H54 (cell line): Measurements from ENCODE around the gene MTIF3.

Experiments
- DNase-seq: peaks from one replicate; pipeline ENCODE4 v3.0.0; 2011; ENCODE audit warnings: low spot score, mixed read lengths; ENCODE audit not compliant: insufficient read length
- FAIRE-seq: peaks from 3 replicates; lab custom pipeline; 2011; peaks lifted over from hg19 to GRCh38; lab: Jason Lieb, UNC
- POLR2A ChIP-seq: IDR thresholded peaks from 2 replicates; pipeline ENCODE4 v1.6.1; 2011; ENCODE audit warnings: low read depth, mild to moderate bottlenecking, low read length

MTIF3 gene

DNA sequence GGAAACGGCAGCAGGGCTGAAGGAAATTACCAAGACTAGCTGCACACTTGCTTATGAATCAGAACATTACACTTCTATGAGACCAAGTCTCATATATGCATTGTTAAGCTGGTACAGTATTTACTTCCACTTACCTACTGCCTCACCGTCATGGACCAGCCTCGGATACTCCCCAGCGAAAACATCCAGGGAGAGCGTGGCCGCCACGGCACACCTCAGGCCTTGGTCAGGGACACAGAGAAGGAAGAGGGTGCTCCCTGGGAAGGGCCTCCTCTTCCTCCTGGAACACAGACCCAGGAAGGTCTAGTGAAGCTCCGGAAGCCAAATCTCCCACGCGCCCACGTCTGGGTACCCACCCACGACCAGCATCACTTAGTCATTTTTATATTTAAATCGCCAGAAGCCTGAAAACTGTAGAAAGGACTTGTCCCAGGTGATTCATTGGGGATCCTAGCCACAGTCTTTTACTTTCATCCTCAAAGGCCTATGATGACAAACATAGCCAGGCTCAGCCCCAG, 24.4 kb upstream of the MTIF3 start:
- no peak for FAIRE-seq
- TF ChIP-seq POLR2A = no peak
- DNase-seq = no peak

- no peak for DNase-seq
- FAIRE-seq = no peak
- TF ChIP-seq POLR2A = no peak
Measured at GRCh38 chr13:27472941-27473340, 22.6 kb upstream of the MTIF3 start.

DNA sequence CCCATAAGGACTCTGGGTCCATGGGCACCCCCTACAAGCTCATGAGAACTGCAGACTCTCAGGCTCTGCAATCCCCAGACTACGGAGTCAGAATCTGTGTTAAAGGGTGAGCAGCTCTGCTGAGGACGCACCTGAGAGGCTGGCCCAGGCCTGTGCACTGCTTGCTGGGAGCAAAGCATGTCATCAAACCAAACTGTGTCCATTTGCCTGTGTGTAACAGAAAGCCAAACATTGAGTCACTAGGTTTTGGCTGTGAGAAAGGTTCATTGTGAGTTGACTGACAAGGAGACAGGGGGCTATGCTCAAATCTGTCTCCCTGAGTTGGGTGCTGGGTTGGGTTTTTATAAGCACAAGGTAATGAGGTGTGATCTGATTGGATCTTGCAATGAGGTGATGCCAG, 22.1 kb upstream of the MTIF3 start:
- FAIRE-seq = no peak
- TF ChIP-seq POLR2A = no peak
- DNase-seq = no peak

DNA sequence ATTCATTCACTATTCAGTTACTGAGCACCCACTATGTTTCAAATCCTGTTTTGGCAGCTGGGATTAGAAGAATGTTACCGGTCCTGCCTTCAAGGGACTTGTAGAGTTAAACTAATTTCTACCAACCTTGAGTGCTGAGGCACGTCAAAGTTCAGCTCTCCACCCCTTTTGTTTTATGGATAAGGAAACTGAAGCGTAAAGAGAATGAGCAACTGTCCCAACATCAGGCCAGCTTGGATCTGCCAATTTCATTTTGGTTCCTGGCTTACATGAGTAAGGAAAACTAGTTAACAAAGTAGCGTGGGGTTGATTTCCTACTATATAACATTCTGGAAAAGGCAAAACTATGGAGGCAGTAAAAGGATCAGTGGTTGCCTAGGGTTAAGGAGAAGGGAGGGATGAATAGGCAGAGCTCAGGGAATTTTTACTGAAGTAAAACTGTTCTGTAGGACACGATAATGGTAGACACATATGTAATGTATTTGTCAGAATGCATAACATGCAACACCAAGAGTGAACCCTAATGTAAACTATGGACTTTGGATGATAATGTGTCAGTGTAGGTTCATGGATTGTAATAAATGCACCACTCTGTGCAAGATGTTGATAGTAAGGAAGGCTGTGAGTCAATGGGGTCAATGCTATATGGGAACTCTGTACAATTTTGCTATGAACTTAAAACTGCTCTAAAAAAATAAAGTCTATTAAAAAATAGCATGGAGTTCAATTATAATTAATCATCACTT, 19.9 kb upstream of the MTIF3 start:
- DNase-seq = no peak
- no peak for TF ChIP-seq POLR2A
- no peak for FAIRE-seq

DNA sequence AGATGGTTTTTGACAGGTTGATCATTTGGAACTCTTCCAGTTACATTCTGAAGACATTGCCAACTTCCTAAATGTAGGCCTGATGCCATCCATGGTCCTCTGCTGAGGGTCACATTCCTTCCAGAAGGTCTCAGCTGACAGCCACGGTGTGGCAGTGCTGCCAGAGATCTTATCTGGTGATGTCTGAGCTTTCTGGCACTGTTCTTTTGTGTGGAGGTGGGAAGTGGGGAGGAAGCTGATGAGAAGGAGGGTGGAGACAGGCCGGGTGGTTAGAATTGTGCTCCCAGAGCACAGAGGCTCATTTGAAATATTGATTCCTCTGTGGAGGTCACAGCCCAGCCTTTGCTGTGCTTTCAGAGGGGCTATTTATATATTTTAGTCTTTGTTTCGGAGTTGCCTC, 16.1 kb upstream of the MTIF3 start:
- TF ChIP-seq POLR2A = no peak
- DNase-seq (no peak), FAIRE-seq (no peak)

DNA sequence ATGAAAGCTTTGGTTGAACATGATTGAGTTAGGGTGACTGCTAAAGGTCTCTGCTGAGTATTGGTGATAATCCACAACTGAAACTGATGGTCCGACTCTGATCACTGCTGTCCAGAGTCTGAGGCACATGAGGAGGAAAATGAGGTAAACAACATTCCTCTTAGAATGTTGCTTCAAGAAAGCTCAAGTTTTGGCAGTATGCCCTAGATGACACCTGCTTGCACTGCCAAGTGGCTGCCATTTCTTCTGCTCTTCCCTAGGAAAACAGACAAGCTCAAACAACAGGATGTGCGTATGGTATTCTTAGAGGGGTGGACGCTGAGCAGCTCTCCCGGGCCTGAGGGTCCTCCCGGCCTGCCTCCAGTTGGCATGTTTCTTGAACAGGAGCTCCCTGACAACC, 15.2 kb upstream of the MTIF3 start:
- TF ChIP-seq POLR2A = no peak
- DNase-seq (no peak), FAIRE-seq (no peak)

- DNase-seq = no peak
- no peak for FAIRE-seq
- TF ChIP-seq POLR2A = no peak
Measured at GRCh38 chr13:27463500-27463899, 13.1 kb upstream of the MTIF3 start.

DNA sequence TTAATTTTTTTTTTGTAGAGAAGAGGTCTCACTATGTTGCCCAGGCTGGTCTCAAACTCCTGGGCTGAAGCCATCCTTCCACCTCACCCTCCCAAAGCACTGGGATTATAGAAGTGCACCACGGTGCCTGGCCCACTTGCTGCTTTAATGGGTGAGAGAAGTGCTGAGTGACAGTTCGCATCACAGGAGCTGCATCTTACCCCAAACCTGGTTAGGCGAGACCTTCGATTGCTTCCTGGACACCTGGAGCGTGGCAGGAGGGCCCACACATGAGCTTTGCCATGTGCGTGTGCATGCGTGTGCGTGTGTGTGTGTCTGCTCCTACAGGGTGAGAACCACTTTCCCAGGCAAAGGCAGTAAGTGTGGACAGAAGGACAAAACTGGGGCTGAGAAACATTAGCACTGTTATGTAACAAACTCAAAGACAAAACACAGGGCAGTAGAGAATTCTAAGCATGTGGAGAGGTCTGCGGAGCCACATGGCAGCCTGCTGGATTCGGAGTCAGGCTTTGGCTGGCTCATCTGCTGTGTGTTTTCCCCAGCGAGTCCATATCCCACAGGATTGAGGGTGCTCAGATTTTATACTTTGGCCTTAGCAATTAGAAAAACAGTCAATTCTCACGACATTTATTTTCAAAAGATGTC, 11.7 kb upstream of the MTIF3 start:
- FAIRE-seq (no peak), DNase-seq (no peak)
- no peak for TF ChIP-seq POLR2A

DNA sequence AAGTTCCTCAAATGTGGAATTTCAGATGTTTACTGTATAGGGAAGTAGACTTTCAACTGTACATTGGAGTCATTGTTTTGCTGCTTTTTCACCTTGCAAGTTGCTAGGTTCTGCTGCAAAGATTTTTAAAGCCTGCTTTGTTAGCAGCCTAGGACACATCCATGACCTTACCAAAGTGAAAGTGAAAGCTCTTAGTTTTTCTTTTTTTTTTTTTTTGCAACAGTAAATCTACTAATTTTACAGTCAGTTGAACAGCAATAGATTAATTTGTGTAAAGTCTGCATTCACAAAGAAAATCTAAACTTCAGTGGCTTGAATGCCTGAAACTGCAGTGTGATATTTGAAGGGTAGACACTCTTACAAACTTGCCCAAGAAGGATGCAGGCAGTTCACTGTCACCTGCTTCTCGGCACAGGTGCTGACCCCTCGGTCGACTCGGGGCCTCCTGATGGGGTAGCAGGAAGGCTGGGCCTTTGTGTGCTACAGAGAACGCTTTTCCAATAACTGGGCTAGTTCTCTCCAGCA, 5.0 kb upstream of the MTIF3 start:
- DNase-seq (no peak), FAIRE-seq (no peak)
- TF ChIP-seq POLR2A = no peak

GRCh38 chr13:27450921-27451471, 632 bp upstream of the MTIF3 start:
- no peak for TF ChIP-seq POLR2A
- no peak for DNase-seq
- no peak for FAIRE-seq

DNA sequence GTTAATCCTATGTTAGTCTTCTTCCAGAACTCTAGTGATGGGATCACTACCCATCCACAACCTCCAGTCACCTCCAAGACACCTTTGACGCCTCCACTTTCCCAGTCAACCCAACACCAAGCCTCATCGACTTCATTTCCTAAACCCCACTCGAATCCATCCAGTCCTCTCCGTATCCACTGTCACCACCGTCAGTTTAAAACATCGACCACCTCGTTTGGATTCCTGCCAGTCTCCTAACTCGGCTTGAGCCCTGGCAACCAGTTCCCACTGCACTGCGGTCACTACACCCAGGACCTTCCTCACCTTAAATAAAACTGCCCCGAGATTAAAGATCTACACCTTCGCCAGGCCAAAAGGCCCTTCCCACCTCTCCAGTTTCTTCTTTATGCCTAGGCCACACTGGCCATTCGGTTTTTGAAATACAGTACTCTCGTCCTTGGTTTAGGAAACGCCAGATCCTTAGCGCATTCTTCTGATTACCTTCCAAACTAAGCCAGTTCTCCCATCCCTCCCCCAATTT, 1.2 kb downstream of the MTIF3 start:
- no peak for FAIRE-seq
- DNase-seq = no peak

DNA sequence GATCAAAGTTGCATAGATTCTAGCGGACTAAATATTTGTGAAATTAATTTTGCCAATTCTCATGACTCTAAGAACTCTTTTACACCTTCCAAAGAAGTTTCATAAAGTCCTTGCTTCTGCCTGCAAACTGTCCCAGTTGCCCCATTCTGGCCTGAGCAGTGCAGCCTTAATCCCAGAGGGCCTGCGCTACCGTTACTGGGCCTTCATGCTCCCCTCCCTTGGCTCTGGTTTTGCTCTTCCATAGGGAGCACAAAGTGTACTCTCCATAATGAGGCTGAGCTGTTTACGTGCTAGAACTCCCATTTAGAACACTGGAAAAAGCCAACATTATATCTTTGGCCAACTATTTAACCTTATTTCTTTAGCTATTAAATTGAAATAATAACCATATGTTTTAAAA, 2.1 kb downstream of the MTIF3 start:
- no peak for DNase-seq
- FAIRE-seq = no peak
- no peak for TF ChIP-seq POLR2A

More for the DNA sequence above, 1.2 kb downstream of the MTIF3 start:
- TF ChIP-seq POLR2A = no peak

DNA sequence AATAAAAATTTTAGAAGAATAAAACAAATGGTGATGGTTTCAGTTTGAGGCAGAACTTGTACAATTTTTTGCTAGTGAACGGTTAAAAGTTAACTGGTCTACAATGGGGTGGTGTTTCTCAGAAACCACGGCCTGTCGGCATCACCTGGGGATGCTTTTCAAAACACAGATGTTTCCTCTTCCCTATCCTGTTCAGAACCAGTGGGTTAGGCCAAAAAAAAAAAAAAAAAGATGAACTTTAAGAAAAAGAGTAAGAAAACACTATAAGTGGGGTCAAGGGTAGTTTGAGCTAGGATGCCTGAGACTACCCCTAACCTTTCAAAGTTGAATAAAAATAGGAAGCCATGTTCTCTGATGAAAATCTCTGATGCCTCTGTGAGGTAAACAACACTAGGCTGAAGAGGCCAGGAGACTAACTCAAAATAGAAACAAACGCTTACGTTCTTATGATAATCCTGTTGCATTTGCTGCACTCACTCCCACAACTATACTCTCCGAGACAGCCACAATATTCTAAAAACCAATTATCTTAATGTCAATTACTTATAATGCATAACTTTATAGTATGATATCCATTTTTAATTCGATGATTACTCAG, 3.3 kb downstream of the MTIF3 start:
- DNase-seq = no peak
- TF ChIP-seq POLR2A = no peak
- FAIRE-seq = no peak

DNA sequence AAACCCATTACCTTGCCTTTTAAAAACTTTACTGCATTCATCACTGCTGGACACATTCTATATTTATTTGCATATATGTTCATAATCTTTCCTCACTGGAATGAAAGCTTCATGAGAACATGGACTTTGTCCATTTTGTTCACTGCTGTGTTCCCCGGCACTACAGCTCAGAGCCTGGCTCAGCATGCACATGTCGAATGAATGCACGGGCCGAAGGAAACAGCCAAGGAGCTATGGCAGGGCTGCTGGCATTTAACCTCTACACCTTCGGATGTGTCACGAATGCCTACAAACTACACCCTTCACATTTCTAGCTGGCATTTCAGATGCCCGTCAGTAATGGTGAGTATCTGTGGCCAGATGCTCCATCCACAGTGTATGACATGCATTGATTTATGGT, 7.6 kb downstream of the MTIF3 start:
- DNase-seq (no peak), FAIRE-seq (no peak)
- no peak for TF ChIP-seq POLR2A
